GM18526 (cell line): Measurements from ENCODE around the gene ARRDC1.

Experiments
- POLR2A ChIP-seq: IDR thresholded peaks from 3 replicates; pipeline ENCODE4 v1.6.1; 2011; ENCODE audit not compliant: insufficient read length; ENCODE audit errors: extremely low read depth

ARRDC1 gene

GRCh38 chr9:137604345-137605086, 970 bp upstream of the ARRDC1 start:
- TF ChIP-seq POLR2A = no peak

- no peak for TF ChIP-seq POLR2A
Measured at GRCh38 chr9:137606005-137606621, 627 bp downstream of the ARRDC1 start.

- TF ChIP-seq POLR2A = no peak
Measured at GRCh38 chr9:137606734-137607138, 1.2 kb downstream of the ARRDC1 start.

GRCh38 chr9:137607141-137607857, 1.8 kb downstream of the ARRDC1 start:
- no peak for TF ChIP-seq POLR2A

GRCh38 chr9:137610944-137611343, 5.5 kb downstream of the ARRDC1 start:
- TF ChIP-seq POLR2A = no peak

- TF ChIP-seq POLR2A = no peak
Measured at GRCh38 chr9:137611623-137612609, 6.4 kb downstream of the ARRDC1 start.

GRCh38 chr9:137612741-137613142, 7.3 kb downstream of the ARRDC1 start:
- TF ChIP-seq POLR2A = no peak

GRCh38 chr9:137613259-137613658, 7.8 kb downstream of the ARRDC1 start:
- TF ChIP-seq POLR2A = no peak

- no peak for TF ChIP-seq POLR2A
Measured at GRCh38 chr9:137613738-137614523, 8.4 kb downstream of the ARRDC1 start.

GRCh38 chr9:137614631-137615386, 9.3 kb downstream of the ARRDC1 start:
- no peak for TF ChIP-seq POLR2A

- no peak for TF ChIP-seq POLR2A
Measured at GRCh38 chr9:137615387-137615871, 9.9 kb downstream of the ARRDC1 start.

- TF ChIP-seq POLR2A = peak; percentile 69
Measured at GRCh38 chr9:137618105-137619067, 12.9 kb downstream of the ARRDC1 start, which contains the start of gene EHMT1. EHMT1 (plus strand) TSS chr9:137619005; CDS start chr9:137619029, 24 bp downstream.
